DMS79 (cell line): ENCODE measurements around the gene KCNJ12.
"Not testable (repeated sequence)": the region's sequence is repeated elsewhere in the genome, so short reads cannot be mapped to it uniquely, and the experiment has no call there.

Source experiments
- DNase-seq: peaks from one replicate; lab custom pipeline; 2025; lab: John Stamatoyannopoulos, UW

The KCNJ12 gene

DNA sequence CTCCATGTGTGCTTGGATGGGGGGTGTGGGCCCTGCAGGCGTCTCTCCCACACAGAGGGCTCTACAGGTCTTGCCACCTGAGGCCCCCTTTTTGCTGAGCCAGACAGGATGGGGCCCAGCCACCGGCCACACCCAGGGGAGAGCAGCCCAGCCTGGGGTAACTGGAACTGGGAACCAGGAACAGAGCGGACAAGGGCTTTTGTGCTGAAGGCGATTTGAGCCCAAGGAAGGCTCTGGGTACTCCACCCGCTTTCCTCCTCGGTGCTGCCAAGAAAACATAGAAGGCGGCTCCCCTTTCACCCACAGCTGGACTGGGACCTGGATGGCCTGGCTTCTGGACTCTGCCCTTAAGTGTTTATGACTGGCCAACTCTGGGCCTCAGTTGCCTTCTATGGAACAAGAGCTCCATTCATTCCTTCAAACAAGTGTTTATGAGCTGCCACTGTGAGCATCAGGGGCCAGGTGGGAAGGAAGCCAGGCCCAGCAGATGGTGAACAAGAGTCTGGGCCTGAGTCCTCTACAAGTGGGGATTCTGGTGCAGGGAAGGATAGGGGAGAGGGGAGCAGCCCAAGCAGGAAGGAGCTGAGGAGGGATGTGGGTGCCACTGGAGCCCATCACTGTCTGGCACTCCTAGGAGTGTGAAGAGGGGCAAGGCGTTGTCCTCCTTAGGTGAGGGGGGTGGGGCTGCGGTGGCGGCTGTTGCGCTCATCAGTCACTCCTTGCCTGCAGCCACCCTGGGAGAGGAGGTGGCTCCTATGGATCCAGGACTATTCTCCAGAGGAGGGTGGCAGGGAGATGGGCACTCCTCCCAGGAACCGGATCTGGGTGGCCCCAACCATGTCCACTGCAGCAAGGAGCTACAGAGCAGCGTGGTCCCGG, 46.4 kb downstream of the KCNJ12 start:
- not testable (repeated sequence) for DNase-seq

DNA sequence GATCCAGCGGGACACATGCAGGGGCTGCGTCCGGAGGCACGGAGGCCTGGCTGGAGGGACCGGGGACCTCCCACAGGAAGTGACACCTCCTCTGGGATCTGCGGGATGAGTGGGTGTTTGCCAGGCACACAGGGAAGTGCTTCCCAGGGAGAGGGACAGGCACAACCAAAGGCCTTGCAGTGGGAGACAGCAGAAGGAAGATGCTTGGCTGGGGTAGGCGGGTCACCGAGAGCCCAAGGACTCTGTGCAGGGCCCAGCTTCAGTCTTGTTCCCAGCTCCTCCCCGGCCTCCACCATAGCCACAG, 47.0 kb downstream of the KCNJ12 start:
- DNase-seq = not testable (repeated sequence)

DNA sequence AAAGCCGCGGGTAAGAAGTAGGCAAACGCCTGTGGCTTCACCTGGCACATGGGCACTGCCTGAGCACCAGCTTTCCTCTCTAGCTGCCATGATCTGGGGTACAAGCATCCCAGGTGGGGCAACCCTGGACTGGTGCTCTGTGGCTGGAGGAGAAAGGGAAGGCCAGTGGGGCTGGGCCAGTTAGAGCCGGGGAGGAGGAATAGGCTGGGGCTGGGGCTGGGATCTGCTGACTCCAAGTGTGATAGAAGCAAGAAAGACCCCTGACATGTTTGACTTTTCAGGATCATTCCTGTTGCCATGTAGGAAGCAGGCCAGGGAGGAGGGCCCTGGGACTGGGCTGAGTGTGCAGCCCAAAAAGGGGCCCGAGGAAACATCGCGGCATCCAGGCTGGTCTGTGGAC, 48.5 kb downstream of the KCNJ12 start:
- not testable (repeated sequence) for DNase-seq

DNA sequence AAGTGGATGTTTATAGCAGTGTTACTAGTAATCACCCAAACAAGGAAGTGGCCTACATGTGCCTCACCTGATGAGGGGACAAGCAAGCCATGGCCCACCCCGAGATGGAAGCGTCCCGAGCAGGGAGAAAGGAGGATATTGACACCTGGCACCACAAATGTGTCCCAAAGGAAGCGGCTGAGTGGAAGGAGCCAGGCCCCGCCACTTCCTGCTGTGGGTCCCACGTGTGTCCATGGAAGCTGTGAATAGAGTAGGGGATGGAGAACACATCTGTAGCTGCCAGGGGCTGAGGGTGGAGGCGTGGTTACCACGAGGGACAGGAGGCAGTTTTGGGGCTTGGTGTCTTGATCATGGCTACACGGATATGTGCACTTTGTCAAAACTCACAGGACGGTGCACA, 49.2 kb downstream of the KCNJ12 start:
- DNase-seq = no peak

DNA sequence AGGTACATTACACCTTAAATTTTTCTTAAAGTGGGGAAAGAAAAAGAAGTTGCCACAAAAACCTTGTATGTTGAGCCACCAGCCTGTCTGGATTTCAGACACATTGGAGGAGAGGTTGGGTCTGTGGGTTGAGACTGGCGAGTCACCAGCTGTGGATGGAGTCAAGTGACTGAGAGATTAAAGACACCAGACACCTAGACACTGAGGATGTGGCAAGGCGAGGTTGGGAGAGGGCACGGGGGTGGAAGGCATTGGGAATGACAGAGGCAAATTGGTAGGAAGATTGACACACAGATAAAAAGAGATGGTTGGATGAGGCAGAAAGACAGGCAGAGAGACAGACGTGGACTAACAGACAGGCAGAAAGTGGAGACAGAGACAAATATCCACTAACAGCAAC, 49.6 kb downstream of the KCNJ12 start:
- DNase-seq = no peak

DNA sequence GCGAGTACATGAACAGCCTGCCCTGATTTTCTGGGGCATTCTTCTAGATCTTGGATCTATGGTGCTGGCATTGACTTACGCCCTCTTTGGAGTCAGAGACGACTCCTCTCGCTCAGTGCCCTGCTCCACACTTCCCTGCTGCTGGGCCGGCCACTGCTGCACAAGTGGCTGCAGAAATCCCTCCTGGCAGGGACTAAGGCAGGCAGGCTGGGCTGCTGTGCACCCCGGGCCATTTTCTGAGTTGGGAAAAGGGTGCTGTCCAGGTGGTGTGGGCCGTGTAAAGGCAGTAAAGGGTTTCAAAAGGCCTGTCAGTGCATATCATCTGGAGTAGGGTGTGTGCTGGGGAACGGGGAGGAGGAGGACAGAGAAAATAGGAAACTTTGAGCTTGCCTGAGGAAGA, 50.1 kb downstream of the KCNJ12 start:
- not testable (repeated sequence) for DNase-seq

DNA sequence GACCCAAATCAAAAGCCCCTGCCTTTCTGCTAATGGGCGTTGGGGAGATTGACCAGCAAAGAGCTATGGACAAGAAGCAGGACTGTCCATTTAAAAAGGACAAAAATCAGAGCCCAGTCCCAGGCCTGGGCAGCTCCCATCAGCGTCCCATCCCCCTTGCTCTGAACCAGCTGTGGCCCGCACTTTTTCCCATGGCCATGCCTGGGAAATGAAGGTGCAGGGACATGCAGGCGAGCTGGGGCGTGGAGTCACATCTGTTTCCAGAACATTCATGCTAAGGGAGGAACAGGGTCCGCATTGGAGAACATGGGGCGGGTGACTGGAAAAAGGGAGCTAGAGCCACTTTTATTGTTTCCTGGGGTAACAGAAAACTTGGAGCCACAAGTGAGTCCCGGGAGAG, 50.7 kb downstream of the KCNJ12 start:
- DNase-seq = not testable (repeated sequence)

DNA sequence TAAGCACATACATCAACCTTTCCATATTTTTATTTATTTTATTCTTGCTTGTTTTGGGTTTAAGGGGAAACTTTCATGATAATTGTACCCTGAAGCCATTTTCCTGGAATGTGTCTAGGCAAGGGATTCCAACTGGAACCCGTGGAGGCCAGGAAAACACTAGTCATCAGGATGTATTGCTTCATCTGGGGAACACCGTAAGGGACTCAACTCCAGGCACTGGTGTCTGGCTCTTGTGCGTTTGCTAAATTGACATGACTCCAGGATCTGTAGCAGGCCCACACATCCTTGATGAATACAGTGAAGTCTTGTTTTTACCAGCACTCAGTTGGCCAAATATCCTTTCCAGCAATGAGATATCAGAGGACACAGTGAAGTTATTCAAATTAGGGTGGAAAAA, 51.6 kb downstream of the KCNJ12 start:
- DNase-seq = not testable (repeated sequence)

DNA sequence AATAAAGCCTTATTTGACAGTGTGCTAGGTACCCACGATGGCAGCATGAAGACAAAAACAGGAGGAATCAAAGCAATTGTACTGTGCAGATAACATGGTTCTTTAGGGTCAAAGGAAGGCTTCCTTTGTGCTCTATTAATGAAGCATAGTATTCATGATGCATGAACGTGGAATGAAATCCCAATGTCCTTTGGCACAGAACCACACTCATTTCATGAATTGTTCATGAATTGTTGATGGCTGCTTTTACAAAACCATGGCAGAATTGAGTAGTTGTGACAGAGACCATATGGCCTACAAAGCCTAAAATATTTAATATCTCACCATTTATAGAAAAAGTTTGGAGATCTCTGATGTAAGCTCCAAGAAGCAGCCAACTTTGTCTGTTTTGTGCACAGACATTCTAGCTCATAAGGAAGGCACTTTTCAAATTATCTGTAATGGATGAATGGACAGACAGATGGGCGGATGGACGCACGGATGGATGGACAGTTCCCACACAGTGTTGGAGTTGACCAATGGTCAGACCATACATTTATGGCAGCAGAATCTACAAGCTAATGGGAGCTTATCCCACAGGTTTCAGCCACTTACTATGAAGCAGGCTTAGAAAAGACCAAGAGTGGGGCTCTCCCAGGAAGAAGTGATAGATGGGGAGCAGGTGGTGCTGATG, 52.7 kb downstream of the KCNJ12 start:
- not testable (repeated sequence) for DNase-seq

DNA sequence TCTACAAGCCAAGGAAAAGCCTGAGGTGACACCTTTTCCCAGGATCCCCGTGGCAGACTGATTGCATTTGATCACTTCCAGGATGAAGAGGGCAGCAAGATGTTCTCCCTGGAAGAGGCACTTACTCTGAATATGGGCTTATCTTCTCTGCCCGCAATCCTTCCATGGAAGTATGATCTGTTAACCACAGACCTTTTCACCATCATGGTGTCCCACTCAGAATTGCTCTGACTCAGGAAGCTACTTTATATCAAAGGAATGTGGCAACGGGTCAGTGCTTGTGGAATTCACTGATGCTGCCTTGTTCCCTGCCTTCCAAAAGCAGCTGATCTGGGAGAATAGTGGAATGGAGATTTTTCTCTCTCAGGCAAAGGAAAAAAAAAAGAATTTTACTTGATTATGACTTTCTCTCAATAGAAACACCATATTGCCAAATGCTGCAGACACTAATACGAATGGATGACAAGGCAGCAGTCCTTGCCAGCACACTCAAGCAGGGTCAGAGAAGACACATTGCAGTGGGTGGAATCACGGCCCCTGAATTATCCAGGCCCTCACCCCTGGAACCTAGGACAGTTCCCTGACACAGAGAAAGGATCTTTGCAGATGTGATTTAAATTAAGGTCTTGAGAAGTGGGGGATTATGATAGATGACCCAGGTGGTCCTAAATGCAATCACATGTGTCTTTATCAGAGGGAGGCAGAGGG, 53.9 kb downstream of the KCNJ12 start:
- not testable (repeated sequence) for DNase-seq

DNA sequence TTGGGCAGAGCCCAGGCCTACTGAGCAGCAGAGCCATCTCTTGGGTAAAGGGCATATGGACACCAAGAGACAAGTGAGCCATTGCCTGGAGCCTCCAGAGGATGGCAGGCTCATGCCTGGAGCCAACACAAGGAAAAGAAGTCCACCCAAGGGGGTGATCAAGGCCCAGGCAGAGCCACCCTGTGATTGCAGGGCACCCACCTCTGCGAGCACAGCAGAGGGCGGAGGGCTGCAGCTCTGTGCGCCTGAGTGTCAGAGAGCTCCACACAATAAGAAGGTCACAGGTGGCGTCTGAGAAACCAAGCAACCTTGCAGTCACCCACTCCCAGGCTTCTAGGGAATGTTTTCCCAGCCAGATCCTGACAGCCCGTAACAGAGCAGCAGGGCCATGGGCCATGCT, 57.8 kb downstream of the KCNJ12 start:
- DNase-seq = not testable (repeated sequence)

DNA sequence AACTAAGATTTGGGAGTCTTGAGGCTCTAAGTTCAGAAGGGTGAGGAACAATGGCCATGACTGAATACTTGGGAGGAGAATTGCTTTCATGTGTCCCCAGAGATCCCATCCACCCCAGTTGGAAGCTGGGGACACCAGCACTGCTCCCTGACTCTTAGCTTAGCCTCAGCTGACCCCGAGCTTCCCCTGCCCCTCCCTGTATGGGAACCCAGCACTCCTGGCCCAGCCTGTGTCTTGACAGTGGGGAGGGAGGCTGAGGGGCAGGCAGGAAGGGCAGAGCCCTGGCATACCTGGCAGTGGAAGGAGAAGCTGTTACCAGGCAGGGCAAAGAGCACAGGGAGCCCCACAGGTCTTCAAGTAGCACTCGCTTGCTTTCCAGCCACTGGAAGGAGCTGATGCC, 58.8 kb downstream of the KCNJ12 start:
- not testable (repeated sequence) for DNase-seq

DNA sequence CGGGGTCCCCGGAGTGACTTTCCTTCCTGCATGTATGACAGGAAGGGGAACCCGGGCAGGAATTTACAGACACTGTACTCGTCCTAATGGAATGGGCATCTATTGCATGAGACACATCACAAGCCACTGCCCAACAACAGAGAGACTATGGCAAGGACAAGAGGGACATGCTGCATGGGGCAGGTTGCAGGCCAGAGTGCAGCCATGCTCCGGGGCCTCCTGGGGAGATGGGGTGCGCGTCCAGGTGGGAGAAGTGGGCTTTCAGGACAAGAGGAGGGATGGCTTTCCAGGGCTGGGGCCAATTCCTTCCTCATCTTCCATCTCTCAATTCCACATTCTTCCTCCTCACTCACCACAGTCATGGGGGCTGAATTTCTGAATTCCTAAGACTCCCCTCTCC, 60.3 kb downstream of the KCNJ12 start:
- not testable (repeated sequence) for DNase-seq

DNA sequence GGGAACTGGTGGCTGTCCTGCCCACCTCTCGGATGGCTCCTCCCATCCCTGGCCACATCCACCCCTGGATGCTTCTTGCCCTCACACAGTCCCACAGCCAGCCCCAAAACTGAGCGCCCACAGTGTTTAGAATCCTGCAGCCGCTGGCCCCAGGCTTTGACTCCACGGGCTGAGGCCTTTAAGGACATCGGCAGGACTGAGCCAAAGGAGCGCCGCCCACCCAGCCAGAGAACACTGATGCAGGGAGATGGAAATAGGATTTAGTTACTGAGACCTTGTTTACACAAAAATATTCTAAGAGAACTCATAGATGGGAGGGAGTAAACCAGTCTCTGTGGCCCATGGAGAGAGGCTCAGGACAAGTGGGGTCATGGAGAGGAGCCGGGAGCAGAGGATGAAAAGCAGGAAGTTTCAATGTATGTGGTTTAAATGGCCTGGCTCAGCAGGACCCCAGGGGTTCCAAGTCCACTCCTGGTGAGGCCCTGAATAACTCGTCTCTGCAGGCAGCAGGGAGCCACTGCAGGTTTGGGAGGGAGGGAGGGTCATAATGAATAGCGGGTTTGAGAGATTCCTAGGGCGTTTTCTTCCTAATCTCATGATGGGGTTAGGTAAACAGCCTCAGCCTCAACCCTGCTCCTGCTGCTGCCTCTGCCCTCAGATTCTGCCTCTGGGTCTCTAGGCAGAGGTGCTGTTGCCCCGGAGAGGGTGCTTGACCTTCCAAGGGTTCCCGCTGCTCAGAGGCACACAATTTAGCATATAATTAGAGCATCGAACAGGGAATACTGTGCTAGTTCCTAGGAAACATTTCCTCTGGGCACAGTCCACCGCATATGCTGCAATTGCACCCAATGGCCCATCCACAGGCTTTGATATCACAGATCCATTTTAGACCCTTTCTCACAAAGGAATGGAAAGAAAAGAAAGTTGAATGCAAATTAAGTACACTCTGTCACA, 61.0 kb downstream of the KCNJ12 start:
- not testable (repeated sequence) for DNase-seq

DNA sequence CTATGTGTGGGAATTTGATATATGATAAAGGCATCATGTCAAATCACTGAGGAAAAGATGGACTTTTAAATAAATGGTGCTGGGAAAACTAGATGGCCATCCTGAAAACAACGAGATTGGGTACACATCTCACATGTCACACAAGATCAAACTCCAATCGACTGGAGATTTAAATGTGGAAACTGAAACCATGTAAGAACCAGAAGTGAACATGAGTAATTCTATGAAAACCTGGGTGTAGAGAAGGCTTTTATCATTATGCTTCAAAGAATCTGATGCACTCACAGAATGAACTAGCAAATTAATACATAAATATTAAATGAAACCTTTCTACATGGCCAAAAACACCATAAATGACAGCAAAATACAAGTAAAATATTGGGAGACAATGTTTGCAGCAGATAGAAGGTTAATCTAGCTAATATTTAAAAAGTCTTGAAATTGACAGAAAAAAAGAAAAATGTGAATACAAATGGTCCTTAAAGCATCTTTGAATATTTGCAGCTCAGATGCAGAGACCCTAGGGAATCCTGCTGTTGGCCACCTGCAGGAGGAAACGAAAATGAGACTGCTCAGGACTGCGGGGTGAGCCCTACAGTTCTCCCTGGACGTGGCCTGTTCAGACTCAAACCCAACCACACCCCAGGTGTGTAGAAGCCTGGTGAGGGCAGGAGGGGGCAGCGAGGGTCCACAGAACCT, 62.3 kb downstream of the KCNJ12 start:
- not testable (repeated sequence) for DNase-seq

DNA sequence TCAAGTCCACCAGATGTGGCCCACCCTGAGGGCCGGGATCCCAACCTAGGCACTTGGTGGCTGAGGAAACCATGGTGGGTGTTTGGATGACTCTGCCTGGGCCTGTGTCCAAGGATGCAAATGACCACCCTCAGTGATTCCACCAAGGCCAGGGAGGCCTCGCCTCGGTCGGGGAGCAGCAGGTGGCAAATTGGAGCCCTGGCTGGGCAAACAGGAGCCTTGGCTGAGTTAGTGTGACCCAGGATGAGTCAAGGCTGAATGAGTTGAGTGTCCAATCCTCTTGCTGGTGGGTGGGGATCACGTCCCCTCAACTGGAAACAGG, 62.8 kb downstream of the KCNJ12 start:
- not testable (repeated sequence) for DNase-seq

DNA sequence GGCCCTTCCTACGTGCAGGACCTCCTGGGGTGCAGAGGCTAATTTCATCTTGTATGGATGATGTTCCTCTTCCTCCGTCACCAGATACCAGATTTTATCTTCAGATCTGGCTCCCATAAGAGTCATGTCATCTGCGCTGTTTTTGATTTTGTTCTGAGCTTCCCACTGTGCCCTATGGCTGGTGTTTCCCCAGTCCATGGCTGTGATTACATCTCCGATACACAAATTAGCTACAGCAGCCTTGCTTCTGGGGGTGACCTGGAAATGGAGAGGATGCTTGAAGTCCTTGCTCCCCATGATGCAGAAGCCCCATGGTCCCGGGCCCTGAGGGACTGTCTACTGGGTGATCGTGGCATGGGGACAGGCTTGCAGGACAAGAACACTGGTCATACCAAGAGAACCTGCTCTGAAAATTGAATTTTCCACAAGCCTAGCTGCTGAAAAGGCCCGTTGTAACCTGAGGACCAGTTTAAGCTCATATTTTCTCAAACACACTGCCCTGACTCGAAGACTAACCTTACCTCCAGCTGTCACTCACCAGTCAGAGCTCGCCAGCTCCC, 69.0 kb downstream of the KCNJ12 start:
- no peak for DNase-seq

DNA sequence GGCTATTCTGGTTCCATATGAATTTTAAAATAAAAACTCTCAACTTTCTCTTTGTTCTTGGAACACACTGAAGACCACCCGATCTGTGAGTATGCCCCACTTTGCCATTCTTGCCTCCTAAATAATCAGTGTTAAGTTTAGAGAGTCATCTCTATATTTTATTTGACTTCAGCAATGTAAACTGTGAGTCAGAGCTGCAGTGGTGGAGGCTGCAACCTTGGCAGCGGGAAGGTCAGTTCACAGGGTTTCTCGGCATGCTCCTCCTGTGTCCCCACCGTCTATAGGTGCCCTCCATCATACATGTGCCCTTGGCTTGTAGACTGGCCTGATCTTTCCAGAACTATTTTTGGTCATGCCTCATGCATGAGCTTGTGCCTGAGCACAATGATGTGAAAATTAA, 71.4 kb downstream of the KCNJ12 start:
- DNase-seq = not testable (repeated sequence)

DNA sequence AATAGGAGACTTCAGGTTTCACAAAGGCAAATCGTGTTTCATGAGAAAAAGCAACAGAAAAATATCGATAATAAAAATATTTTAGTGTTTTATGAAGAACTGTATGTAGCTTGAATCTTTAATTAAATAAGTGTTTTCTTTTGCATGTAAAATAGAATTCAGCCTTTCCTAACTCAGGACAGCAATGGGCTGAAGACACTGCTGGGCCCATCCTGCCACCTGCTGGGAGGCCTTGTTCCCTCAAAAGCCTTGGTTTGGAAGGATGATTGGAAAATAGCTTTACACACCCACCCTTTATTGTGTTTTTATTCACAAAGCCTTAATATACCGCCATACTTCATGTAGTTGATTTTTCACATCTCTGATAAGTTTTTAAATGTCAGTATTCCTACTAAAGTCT, 73.7 kb downstream of the KCNJ12 start:
- not testable (repeated sequence) for DNase-seq

DNA sequence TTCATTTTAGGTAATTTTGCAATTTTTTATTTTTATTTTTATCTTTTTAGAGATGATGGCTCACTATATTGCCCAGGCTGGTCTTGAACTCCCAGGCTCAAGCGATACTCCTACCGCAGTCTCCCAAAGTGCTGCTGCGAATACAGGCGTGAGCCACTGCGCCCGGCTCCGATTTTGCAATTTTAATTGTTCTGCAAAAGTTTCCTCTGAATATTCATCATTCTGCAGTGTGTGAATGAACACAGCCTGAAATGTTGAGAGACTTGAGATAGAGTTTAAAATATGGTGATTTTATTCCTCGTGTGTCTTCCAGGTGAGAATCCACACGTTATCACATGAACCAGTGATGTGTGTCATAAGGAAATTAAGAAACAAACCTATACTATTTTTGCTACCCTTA, 75.8 kb downstream of the KCNJ12 start:
- no peak for DNase-seq
